HG02610 (cell line): ENCODE results near the gene SC5D.

Experiments
- ATAC-seq: cut with Tn5 transposase; IDR thresholded peaks from one replicate; pipeline ENCODE4 v1.9.1; 2021; ENCODE audit warnings: mild to moderate bottlenecking, moderate library complexity; ENCODE audit not compliant: unreplicated experiment

SC5D gene

DNA sequence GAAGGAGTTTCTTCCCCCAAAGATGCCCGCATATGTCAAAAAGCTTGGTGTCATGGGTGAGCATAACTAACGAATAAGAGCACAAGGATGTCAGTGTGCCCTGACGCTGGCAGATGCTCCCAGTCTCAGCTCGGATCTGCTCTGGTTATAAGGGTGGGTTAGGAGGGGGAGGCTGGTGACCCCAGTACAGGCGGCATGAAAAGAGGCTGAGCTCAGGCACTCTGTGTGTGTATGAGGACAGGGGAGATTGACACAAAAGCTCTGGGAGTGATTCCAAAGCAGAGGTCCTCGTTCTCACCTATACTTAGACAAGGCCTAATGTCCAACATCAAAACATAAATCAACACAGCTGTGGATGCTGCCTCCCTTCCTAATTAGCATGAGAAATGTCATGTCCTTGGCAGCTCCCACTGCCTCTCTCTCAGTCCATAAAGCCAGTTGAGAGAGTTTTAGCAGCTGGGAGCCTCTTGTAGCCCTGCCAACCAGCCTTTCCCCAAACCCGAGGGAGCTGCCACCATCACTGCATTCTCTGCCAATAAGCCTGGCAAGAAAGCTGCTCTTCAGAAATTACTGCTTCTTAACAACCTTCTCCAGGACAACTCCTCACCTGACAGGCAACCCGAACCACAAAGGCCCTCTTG lies 59.8 kb downstream of the SC5D start:
- ATAC-seq: no peak

- ATAC-seq: no peak
Observed at GRCh38 chr11:121354192-121354591, 61.6 kb downstream of the SC5D start.

GRCh38 chr11:121356357-121356756 lies 63.8 kb downstream of the SC5D start:
- no peak for ATAC-seq
